Muscle of leg (tissue), 11 donors: ENCODE measurements around the gene TANGO2. TPM values are rescaled to one million over a fixed set of nuclear protein-coding genes. Genes with fewer than 3 reads are reported as not detected.

Source experiments
- DNase-seq: peaks from one replicate; pipeline ENCODE4 v3.0.0; 2013
- H3K27ac ChIP-seq: one replicate; pipeline ENCODE4 v1.5.1; 2013; ENCODE audit warnings: mild to moderate bottlenecking, low read length, control low read depth
- H3K27me3 ChIP-seq: one replicate; pipeline ENCODE4 v1.6.1; 2013; ENCODE audit warnings: low read length; ENCODE audit not compliant: control insufficient read depth, insufficient read depth
- H3K36me3 ChIP-seq: one replicate; pipeline ENCODE4 v1.6.1; 2013; ENCODE audit warnings: low read length; ENCODE audit not compliant: control insufficient read depth, insufficient read depth
- H3K4me1 ChIP-seq: one replicate; pipeline ENCODE4 v1.6.1; 2013; ENCODE audit warnings: low read length; ENCODE audit not compliant: control insufficient read depth, insufficient read depth
- H3K4me3 ChIP-seq: one replicate; pipeline ENCODE4 v1.5.1; 2013; ENCODE audit warnings: low read length, control low read depth
- H3K9me3 ChIP-seq: replicated peaks from 2 replicates; pipeline ENCODE4 v1.6.1; 2013; ENCODE audit warnings: low read depth, low read length; ENCODE audit not compliant: control insufficient read depth
- WGBS: methylation state at CpG from one replicate; pipeline ENCODE4 v1.1.5; 2013; ENCODE audit warnings: missing lambda C conversion rate; ENCODE audit not compliant: insufficient coverage; 5-methylcytosine and 5-hydroxymethylcytosine counted together
- polyA plus RNA-seq, 8 donors: library from polyadenylated mRNA; unstranded; fragments of 120-200 nt; gene quantifications; one replicate each; pipeline versions ENCODE4 v1.2.1 to v1.2.3, GENCODE V29; 2013; ENCODE audit warnings: inconsistent platforms in 1 of 8, low replicate concordance in 1 of 8; ENCODE audit not compliant: insufficient read length in 8 of 8, insufficient read depth in 1 of 8
- total RNA-seq: library from RNA; stranded (reverse); fragments of 120-200 nt; gene quantifications from one replicate; pipeline ENCODE4 v1.2.4, GENCODE V29; 2013

TANGO2 gene
- total and polyA plus RNA-seq, 9 donors: 7.7 to 11.6 (median 9.1) TPM

GRCh38 chr22:20008221-20008995 lies 12.5 kb upstream of the TANGO2 start:
- WGBS: 86% methylated on average over 7 of the region's 11 CpGs
- H3K36me3 ChIP-seq: no peaks in the 10 kb centered on the region
- no peak overlapping the region for H3K4me3 ChIP-seq
- peaks cover 5% of the 10 kb centered on the region for H3K9me3 ChIP-seq
- DNase-seq: no peak
- no peaks in the 10 kb centered on the region for H3K27me3 ChIP-seq
- H3K4me1 ChIP-seq: peaks cover 22% of the 10 kb centered on the region
- H3K27ac ChIP-seq: no peak overlapping the region

GRCh38 chr22:20009018-20009491 lies 11.9 kb upstream of the TANGO2 start:
- Histone ChIP-seq H3K9me3 (peaks cover 5% of the 10 kb centered on the region), H3K27ac (no peak overlapping the region), H3K4me3 (no peak overlapping the region), H3K36me3 (no peaks in the 10 kb centered on the region), H3K27me3 (no peaks in the 10 kb centered on the region), H3K4me1 (peaks cover 27% of the 10 kb centered on the region)
- DNase-seq: no peak
- 87% methylated on average over 9 of the region's 9 CpGs for WGBS

- H3K4me1 ChIP-seq: peaks cover 32% of the 10 kb centered on the region
- no peaks in the 10 kb centered on the region for H3K36me3 ChIP-seq
- no peaks in the 10 kb centered on the region for H3K27me3 ChIP-seq
- no peak for DNase-seq
- H3K27ac ChIP-seq: no peak overlapping the region
- WGBS: 84% methylated on average over 7 of the region's 8 CpGs
- H3K9me3 ChIP-seq: no peaks in the 10 kb centered on the region
- no peak overlapping the region for H3K4me3 ChIP-seq
These were observed 11.2 kb upstream of the TANGO2 start for GRCh38 chr22:20009582-20010306.

GRCh38 chr22:20010307-20011122 lies 10.4 kb upstream of the TANGO2 start:
- Histone ChIP-seq H3K27ac (no peak overlapping the region), H3K36me3 (no peaks in the 10 kb centered on the region), H3K4me1 (peaks cover 40% of the 10 kb centered on the region), H3K27me3 (peaks cover 4% of the 10 kb centered on the region), H3K4me3 (no peak overlapping the region), H3K9me3 (no peaks in the 10 kb centered on the region)
- WGBS: 82% methylated on average over 14 of the region's 14 CpGs
- DNase-seq: no peak

GRCh38 chr22:20011123-20011992 lies 9.6 kb upstream of the TANGO2 start:
- H3K9me3 ChIP-seq: no peaks in the 10 kb centered on the region
- H3K27me3 ChIP-seq: peaks cover 4% of the 10 kb centered on the region
- WGBS: 62% methylated on average over 10 of the region's 20 CpGs
- no peak overlapping the region for H3K27ac ChIP-seq
- H3K4me1 ChIP-seq: peaks cover 44% of the 10 kb centered on the region
- H3K36me3 ChIP-seq: no peaks in the 10 kb centered on the region
- no peak overlapping the region for H3K4me3 ChIP-seq
- no peak for DNase-seq

- 88% methylated on average over 7 of the region's 7 CpGs for WGBS
- no peak for DNase-seq
- H3K27me3 ChIP-seq: peaks cover 7% of the 10 kb centered on the region
- no peak overlapping the region for H3K4me3 ChIP-seq
- no peak overlapping the region for H3K27ac ChIP-seq
- H3K9me3 ChIP-seq: no peaks in the 10 kb centered on the region
- H3K36me3 ChIP-seq: no peaks in the 10 kb centered on the region
- peaks cover 47% of the 10 kb centered on the region for H3K4me1 ChIP-seq
These were observed 8.7 kb upstream of the TANGO2 start for GRCh38 chr22:20011993-20012740.

- no peaks in the 10 kb centered on the region for H3K36me3 ChIP-seq
- no peaks in the 10 kb centered on the region for H3K9me3 ChIP-seq
- H3K27me3 ChIP-seq: peaks cover 14% of the 10 kb centered on the region
- WGBS: 84% methylated on average over 6 of the region's 10 CpGs
- H3K4me1 ChIP-seq: peaks cover 49% of the 10 kb centered on the region
- no peak for DNase-seq
- H3K4me3 ChIP-seq: no peak overlapping the region
- H3K27ac ChIP-seq: no peak overlapping the region
These were observed 8.1 kb upstream of the TANGO2 start for GRCh38 chr22:20012741-20013331.

GRCh38 chr22:20013382-20013871 lies 7.5 kb upstream of the TANGO2 start:
- Histone ChIP-seq H3K4me1 (peaks cover 49% of the 10 kb centered on the region), H3K36me3 (no peaks in the 10 kb centered on the region), H3K4me3 (no peak overlapping the region), H3K27me3 (peaks cover 20% of the 10 kb centered on the region), H3K9me3 (no peaks in the 10 kb centered on the region), H3K27ac (no peak overlapping the region)
- WGBS: 6% methylated on average over 8 of the region's 11 CpGs
- DNase-seq: peak; percentile 72
